8988T (cell line): ENCODE results near the gene ZNF267.
A peak's percentile ranks its signal among the peaks of the same experiment; 100 is the strongest.
"Not testable (repeated sequence)": the region's sequence is repeated elsewhere in the genome, so short reads cannot be mapped to it uniquely, and the experiment has no call there.

ENCODE experiments used
- DNase-seq: peaks from one replicate; pipeline ENCODE4 v3.0.0; 2011

ZNF267 gene

GRCh38 chr16:31873556-31874365 is at the start of gene ZNF267:
TSS of gene ZNF267 (plus strand) at chr16:31873807. CDS start at chr16:31873967, 160 bp downstream.
- peak; percentile 46 for DNase-seq

GRCh38 chr16:31833047-31833446 is 40.6 kb upstream of the ZNF267 start:
- DNase-seq = no peak

- not testable (repeated sequence) for DNase-seq
Observed at GRCh38 chr16:31836396-31836795, 37.2 kb upstream of the ZNF267 start.

GRCh38 chr16:31842864-31843263 is 30.7 kb upstream of the ZNF267 start:
- DNase-seq = no peak

DNA sequence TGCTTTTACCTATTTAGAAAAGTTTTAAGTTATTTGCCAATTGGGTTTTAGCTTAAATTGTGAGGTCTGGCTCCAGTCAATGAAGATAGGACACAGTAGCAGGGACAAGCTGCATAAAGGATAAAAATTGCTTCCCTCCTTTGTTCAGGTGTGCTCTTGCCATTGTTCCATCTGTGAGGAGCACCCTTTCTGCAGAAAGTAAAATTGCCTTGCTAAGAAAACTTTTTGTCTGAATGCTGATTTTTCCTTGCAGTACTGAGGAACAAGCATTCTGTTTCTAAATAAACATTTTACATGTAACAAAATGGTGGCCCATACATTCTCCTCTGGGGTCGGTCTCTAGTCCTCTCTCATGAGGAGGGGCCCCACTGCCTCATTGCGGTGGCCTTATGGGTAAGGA is 25.0 kb upstream of the ZNF267 start:
- DNase-seq = not testable (repeated sequence)

GRCh38 chr16:31853291-31853690 is 20.3 kb upstream of the ZNF267 start:
- DNase-seq = no peak

GRCh38 chr16:31860508-31860907 is 13.1 kb upstream of the ZNF267 start:
- no peak for DNase-seq

GRCh38 chr16:31861455-31861854 is 12.2 kb upstream of the ZNF267 start:
- DNase-seq = no peak

DNA sequence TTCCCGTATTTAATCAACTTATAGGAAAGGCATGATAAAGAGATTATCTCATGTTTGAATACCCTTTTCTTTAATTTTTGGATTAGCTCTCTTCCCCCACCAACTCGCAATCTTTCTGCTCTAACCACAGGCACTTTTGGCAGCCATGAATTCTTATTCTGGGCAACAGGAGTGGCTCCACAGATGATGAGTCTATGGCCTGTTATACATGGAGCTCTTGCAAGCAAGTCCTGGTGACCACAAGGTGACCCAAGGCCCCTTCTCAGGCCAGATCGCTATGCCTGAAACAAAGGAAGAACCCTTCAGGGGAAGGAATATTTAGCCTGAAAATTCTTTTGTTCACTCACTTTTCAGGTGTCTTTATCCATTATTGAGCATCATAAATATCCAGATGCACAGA is 10.8 kb upstream of the ZNF267 start:
- no peak for DNase-seq

GRCh38 chr16:31868164-31868563 is 5.4 kb upstream of the ZNF267 start:
- no peak for DNase-seq

DNA sequence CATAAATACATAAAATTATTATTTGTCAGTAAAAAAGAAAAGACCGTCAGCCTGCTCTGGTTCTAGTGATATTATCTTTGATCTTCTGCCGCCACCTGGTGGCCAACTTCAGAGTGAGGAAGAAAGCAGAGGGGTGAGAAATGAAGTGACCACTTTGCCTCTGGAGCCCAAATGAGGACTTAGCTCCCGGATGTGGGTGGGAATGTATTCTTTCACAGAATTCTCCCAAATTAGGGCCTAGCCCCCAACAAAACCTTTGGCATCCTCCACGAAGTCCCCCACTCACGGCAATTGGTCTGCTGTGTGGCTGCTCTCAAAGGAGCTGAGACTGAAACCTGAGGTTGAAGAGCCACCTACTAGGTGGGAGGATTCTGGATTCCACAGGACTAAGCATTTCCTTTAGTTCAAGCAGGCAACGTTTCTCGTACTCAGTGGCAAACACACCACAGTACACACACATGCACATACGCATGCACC is 4.9 kb upstream of the ZNF267 start:
- no peak for DNase-seq

DNA sequence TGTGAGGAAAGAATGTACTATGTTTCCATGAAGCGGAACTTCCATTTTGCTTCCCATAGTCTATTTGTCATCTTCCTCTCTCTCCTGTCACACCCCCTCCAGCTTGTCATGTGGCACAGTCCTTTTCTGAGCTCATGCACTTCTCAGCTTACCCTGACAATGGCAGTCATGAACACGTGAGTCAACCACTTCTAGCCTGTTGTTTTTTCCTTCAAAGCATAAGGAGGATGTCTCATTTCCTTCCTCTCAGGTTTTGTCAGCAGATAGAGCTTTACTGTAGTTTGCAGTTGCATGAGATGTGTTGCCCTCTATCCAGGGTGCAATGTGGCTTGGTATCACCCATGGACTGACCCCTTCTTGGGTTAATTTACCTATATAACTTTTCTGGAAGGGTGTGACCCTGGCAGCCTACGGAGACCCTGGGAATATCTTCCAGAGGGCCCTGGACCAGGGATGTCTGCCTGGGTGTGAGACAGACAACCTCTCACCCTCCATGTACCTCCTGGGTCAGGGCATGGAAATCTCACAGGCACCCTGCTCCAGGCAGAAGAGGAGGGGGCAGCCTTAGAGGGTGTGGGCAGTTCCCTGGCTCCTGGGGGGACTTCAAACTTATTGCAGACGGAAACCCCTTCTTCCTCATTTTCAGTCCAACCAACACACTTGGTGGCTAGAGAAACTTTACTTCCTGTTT is 4.0 kb upstream of the ZNF267 start:
- no peak for DNase-seq

DNA sequence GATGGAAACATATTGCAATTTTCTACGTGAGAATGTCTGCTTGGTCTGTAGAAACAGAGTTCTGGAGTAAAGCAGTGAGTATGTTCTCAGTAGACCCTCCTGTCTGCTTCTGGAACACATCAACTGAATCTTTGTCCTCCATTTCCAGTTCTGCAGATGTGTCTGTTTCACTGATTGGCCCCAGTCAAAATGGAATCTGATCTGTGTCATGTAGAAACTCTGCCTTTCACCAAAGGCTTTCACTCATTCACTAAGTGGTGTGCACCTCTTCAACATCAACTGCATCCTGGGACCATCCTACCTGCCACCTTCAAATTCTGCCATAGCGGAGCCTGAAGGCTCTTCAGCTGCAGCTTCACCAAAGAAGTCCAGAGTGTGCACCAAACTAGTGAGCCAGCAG is 2.8 kb upstream of the ZNF267 start:
- no peak for DNase-seq

DNA sequence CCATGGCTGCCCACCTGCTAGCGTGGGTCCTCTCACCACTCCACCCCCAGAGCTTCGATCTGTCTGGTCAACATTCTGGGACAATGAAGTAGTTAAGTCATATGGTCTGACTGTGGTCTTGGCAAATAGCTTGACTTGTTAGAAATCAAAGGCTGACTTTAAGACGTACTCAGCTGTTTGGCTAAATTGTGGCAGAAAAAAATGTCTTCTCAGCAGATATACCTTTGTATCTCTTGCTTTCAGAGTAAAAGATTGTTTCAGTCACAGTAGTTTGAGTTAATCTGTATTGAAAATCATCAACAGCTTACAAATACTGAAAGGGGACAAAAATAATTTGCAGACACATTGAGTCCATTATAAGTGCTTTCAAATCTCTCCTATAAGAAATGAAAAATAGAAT is 2.1 kb upstream of the ZNF267 start:
- no peak for DNase-seq

- no peak for DNase-seq
Observed at GRCh38 chr16:31872201-31872600, 1.4 kb upstream of the ZNF267 start.

DNA sequence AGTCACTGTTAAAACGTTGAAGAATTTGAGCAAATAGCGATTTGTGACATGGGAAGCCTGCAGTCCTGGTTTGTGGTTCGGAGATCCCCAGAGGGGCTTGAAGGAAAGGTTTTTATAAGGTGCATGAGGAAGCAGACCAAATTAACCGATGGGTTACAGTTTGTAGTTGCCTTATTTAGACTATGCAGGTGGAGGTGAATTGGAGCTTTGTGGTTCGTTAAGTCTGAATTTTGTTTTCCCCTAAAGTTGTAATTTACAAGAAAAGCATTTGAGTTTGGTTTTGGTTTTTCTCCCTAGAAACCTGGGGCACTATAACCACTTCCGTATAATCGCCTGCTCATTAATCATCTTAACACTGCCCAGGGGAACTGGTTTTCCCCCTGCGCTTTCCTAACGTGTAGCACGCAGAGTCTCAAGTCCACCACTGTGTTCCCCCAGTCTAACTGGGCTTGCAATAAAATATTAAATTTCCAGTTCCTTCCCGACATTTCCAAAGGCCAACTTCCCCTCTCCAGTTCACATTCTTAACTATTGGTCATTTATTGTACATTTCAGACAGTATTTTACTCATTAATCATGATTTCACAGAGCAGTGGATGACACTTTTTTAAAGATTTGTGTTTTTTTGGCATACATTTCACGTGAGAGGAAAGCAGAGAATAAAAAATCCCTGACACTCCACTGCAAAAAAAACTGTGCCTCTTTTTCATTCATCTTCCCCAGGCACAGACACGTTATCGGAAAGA is 932 bp downstream of the ZNF267 start:
- no peak for DNase-seq

GRCh38 chr16:31875112-31875803 is 1.7 kb downstream of the ZNF267 start:
- no peak for DNase-seq

- DNase-seq = no peak
Observed at GRCh38 chr16:31875928-31876547, 2.4 kb downstream of the ZNF267 start.

DNA sequence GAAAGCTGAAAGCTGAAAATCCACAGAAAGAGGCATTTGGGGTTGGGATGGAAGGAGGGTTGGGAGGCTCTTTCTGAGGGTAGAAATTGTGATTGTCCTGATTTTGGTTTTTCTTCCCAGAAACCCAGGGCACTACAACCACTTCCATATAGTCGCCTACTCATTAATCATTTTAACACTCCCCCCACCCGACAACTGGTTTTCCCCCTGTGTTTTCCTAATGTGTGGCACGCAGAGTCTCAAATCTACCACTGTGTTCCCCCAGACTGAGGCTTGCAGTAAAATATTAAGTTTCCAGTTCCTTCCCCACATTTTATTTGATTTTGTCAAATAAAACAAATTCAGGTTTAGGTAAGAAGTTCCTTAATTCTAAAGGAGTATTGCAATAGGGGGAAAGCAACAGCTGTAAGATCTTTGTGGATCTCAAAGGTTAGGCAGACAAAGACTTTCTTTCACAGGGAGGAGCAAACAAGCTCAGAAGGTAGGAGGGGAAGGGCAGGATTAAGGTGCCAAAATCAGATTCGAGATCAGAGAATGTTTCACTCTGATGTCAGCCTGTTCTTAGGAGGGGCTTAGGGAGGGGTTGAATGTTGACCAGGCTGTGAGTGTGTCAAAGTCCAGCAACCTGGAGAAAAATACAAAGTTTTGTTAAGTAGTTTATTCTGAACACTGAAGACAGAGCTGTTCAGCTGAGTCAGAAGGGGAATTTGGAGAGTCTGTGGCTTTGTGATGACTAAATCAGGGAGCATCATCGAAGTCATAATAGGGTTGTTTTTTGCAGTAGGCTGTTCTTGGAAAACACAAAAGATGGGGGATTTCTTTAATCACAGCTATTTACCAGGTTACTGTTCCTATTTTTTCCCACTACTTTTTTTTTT is 3.6 kb downstream of the ZNF267 start:
- DNase-seq = no peak

DNA sequence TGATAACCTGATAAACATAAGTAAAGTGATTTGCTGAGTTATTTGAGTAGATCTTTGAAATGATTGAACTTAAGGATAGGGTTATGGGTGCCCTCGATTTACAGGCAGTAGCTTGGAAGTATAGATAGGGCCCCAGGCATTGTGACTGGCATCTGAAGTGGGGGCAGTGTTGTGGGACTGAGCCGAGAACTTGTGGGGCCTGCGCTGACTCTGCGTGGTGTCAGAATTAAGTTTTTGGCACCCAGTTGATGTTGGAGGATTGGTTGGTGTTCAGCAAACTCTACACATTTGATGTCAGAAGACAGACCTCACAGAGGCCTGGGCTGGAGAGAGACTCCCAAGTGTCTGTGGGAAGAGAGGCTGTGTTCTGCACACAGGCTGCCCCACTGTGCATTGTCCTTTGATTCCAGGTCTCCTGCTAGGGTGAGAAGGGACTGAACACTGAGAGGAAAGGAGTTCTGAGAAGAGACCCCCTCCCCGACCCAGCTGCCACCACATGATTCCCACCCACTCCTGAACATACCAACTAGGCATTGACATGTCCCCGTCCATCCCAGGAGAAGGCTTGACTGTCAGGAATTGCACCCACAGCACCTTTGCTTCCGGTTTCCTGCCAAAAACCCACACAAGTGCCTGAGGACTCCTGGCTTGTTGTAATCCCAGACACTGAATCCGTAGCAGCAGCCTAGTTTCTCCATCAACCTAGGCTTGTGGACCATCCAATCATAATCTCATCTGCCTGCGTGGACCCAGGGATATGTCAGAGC is 4.5 kb downstream of the ZNF267 start:
- no peak for DNase-seq

DNA sequence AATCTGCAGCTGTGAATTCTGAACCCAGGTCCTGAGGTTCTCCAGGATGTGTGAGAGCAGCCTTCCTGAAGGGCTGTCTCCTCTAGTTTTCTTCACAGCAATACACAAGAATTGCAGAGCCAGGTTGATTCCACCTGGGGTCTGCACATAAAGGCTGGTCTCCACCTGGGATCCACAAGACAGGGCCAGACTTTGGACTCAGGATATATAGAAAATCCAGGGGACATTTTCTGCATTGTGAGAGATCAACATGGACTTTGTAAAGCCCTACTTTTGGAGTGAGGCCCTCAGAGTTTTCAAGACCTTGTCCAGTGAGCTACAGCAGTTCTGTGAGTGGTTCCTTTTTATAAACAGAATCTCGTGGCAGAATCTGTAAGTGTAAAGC is 6.3 kb downstream of the ZNF267 start:
- DNase-seq = no peak
